Hepatocyte (in vitro differentiated cells): Measurements from ENCODE around the gene VCP. TPM values are rescaled to one million over a fixed set of nuclear protein-coding genes. Genes with fewer than 3 reads are reported as not detected.

Experiments
- DNase-seq: peaks from one replicate; pipeline ENCODE4 v3.0.0-alpha.2; 2016; ENCODE audit warnings: low spot score
- H2AFZ ChIP-seq: fragments of 200-600 bp; sonication (generic); 2 replicates; pipeline ENCODE4 v1.6.0; 2016; ENCODE audit warnings: antibody characterized with exemption, mild to moderate bottlenecking
- H3K27ac ChIP-seq: fragments of 200-600 bp; sonication (generic); 2 replicates; pipeline ENCODE4 v1.5.1; 2016; ENCODE audit warnings: mild to moderate bottlenecking
- H3K27me3 ChIP-seq: fragments of 200-600 bp; sonication (generic); 2 replicates; pipeline ENCODE4 v1.6.1; 2016
- H3K36me3 ChIP-seq: fragments of 200-600 bp; sonication (generic); replicated peaks from 2 replicates; pipeline ENCODE4 v1.5.1; 2016; ENCODE audit warnings: low read depth; ENCODE audit not compliant: insufficient read depth
- H3K4me1 ChIP-seq: fragments of 200-600 bp; sonication (generic); 2 replicates; pipeline ENCODE4 v1.5.1; 2016; ENCODE audit warnings: mild to moderate bottlenecking, moderate library complexity; ENCODE audit not compliant: insufficient read depth
- H3K4me2 ChIP-seq: fragments of 200-600 bp; sonication (generic); 2 replicates; pipeline ENCODE4 v1.6.0; 2016
- H3K4me3 ChIP-seq: fragments of 200-600 bp; sonication (generic); 2 replicates; pipeline ENCODE4 v1.5.1; 2016; ENCODE audit warnings: mild to moderate bottlenecking
- H3K79me2 ChIP-seq: fragments of 200-600 bp; sonication (generic); 2 replicates; pipeline ENCODE4 v1.6.0; 2017; ENCODE audit warnings: mild to moderate bottlenecking
- H3K9me2 ChIP-seq: fragments of 200-600 bp; sonication (generic); replicated peaks from 2 replicates; pipeline ENCODE4 v1.6.0; 2017; ENCODE audit warnings: mild to moderate bottlenecking; ENCODE audit not compliant: insufficient read depth
- H3K9me3 ChIP-seq: fragments of 200-600 bp; sonication (generic); 2 replicates; pipeline ENCODE4 v1.5.1; 2016; ENCODE audit warnings: low read depth, mild to moderate bottlenecking
- H4K20me1 ChIP-seq: fragments of 200-600 bp; sonication (generic); 2 replicates; pipeline ENCODE4 v1.6.0; 2016; ENCODE audit warnings: mild to moderate bottlenecking; ENCODE audit not compliant: insufficient read depth, poor library complexity, severe bottlenecking
- EZH2 ChIP-seq: fragments of 200-600 bp; sonication (generic); IDR thresholded peaks from 2 replicates; pipeline ENCODE4 v1.6.1; 2016; ENCODE audit warnings: antibody characterized with exemption, mild to moderate bottlenecking, borderline replicate concordance
- EZH2phosphoT487 ChIP-seq: fragments of 200-600 bp; sonication (generic); IDR thresholded peaks from one replicate; pipeline ENCODE4 v1.6.1; 2018; ENCODE audit warnings: antibody characterized with exemption, mild to moderate bottlenecking, low read depth, moderate library complexity; ENCODE audit not compliant: unreplicated experiment, severe bottlenecking
- WGBS: methylation state at CpG from one replicate; pipeline ENCODE4 v1.1.6; 2016; ENCODE audit warnings: low lambda C conversion rate; ENCODE audit errors: missing lambda C conversion rate; 5-methylcytosine and 5-hydroxymethylcytosine counted together
- polyA plus RNA-seq: library from polyadenylated mRNA; unstranded; fragments of >200 nt; fragmentation: Nextera tagmentation; extraction: Ambion mirVana; gene quantifications from 2 replicates; pipeline ENCODE4 v1.2.1, GENCODE V29; 2016
- total RNA-seq: library from RNA; depleted of rRNA; stranded (reverse); fragments of >200 nt; gene quantifications from 2 replicates; pipeline ENCODE4 v1.2.3, GENCODE V29; 2014
- TF ChIP-seq, protein P1 (sequence below): fragments of 200-600 bp; sonication (generic); IDR thresholded peaks from 2 replicates; pipeline ENCODE4 v1.5.1; 2016; ENCODE audit warnings: antibody characterized with exemption, mild to moderate bottlenecking; ENCODE audit not compliant: poor library complexity

VCP gene
- total and polyA plus RNA-seq, 2 experiments from 2014 or later = 250 to 284 TPM

DNA sequence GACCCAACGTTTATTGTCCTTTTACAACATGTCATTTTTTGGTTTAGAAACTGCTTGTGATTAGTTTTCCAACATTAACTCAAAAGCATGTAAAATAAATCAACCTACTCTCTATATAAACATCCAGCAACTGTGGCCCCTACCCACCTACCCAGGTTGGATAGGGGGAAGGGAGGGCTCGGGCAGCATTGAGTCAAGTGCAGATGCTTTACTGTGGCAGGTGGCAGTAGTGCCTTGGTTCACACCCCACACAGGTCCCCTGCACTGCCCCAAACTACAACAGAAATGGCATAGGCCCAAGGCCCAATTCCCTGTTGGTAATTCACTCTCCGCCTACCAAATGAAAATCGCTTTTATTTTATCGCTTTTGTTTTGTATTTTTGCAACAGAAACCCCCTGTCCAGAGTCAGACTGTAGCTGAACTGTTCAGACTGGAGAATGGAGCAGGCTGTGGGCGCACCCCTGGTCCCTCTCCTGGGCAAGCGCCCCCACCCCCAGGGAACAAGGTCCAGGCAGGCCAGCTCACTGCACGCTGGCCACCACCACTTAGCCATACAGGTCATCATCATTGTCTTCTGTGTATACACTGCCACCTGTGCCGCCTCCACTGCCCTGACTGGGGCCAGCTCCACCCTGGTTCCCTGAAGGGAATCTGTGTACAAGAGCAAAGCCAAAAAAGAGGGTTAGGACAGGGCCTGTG, 15.7 kb downstream of the VCP start:
- Histone ChIP-seq H2AFZ (no peak overlapping the region), H3K36me3 (peaks cover 6% of the 10 kb centered on the region), H4K20me1 (peaks cover 4% of the 10 kb centered on the region), H3K9me3 (no peaks in the 10 kb centered on the region), H3K4me1 (no peaks in the 10 kb centered on the region), H3K27ac (no peak overlapping the region), H3K27me3 (no peaks in the 10 kb centered on the region), H3K79me2 (no peaks in the 10 kb centered on the region), H3K4me3 (no peak overlapping the region), H3K9me2 (no peaks in the 10 kb centered on the region), H3K4me2 (no peak overlapping the region)
- no peak for DNase-seq
- no peak for TF ChIP-seq EZH2phosphoT487
- TF ChIP-seq EZH2 = no peak
- TF ChIP-seq, protein P1, sequence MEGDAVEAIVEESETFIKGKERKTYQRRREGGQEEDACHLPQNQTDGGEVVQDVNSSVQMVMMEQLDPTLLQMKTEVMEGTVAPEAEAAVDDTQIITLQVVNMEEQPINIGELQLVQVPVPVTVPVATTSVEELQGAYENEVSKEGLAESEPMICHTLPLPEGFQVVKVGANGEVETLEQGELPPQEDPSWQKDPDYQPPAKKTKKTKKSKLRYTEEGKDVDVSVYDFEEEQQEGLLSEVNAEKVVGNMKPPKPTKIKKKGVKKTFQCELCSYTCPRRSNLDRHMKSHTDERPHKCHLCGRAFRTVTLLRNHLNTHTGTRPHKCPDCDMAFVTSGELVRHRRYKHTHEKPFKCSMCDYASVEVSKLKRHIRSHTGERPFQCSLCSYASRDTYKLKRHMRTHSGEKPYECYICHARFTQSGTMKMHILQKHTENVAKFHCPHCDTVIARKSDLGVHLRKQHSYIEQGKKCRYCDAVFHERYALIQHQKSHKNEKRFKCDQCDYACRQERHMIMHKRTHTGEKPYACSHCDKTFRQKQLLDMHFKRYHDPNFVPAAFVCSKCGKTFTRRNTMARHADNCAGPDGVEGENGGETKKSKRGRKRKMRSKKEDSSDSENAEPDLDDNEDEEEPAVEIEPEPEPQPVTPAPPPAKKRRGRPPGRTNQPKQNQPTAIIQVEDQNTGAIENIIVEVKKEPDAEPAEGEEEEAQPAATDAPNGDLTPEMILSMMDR = no peak
- 93% methylated on average over 9 of the region's 9 CpGs for whole genome bisulfite sequencing

DNA sequence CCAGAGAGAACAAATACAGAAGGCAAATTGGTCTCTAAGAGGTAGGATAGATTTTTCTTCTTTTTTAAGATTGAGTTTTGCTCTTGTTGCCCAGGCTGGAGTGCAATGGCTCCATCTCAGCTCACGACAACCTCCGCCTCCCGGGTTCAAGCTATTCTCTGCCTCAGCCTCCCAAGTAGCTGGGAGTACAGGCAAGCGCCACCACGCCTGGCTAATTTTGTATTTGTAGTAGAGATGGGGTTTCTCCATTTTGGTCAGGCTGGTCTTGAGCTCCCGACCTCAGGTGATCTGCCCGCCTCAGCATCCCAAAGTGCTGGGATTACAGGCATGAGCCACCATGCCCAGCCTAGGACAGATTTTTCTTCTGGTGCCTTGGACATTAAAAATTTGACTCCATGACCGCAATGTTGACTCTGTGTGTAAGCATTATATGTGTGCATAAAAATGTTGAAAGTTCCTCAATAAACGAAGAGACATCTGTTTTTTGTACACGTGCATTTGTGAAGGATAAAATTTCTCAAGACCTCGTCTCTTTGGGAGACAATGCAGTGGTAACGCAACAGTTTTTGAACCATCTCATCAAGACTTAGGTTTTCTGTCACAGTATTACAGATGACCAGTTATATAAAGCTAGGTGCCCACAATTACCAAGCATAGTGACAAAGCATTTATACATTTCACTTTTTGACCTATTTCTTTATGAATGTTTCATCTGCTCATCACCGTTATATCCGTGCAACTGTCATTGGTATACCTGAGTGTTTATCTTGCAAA, 17.4 kb downstream of the VCP start:
- H2AFZ ChIP-seq = no peak overlapping the region
- no peak overlapping the region for H3K27ac ChIP-seq
- TF ChIP-seq EZH2phosphoT487 (no peak), EZH2 (no peak)
- TF ChIP-seq, protein P1 = no peak
- peaks cover 4% of the 10 kb centered on the region for H4K20me1 ChIP-seq
- H3K4me2 ChIP-seq = no peak overlapping the region
- no peaks in the 10 kb centered on the region for H3K4me1 ChIP-seq
- H3K79me2 ChIP-seq = no peaks in the 10 kb centered on the region
- no peaks in the 10 kb centered on the region for H3K27me3 ChIP-seq
- no peaks in the 10 kb centered on the region for H3K9me2 ChIP-seq
- H3K36me3 ChIP-seq = no peaks in the 10 kb centered on the region
- DNase-seq = no peak
- WGBS = 95% methylated on average over 14 of the region's 14 CpGs
- no peak overlapping the region for H3K4me3 ChIP-seq
- no peaks in the 10 kb centered on the region for H3K9me3 ChIP-seq

GRCh38 chr9:35054185-35054835, 18.1 kb downstream of the VCP start:
- no peak overlapping the region for H3K27ac ChIP-seq
- H3K4me2 ChIP-seq = no peak overlapping the region
- DNase-seq = no peak
- no peaks in the 10 kb centered on the region for H3K4me1 ChIP-seq
- 58% methylated on average over 5 of the region's 5 CpGs for WGBS
- peaks cover 4% of the 10 kb centered on the region for H4K20me1 ChIP-seq
- TF ChIP-seq, protein P1 = no peak
- TF ChIP-seq EZH2 = no peak
- TF ChIP-seq EZH2phosphoT487 = no peak
- H3K9me3 ChIP-seq = no peaks in the 10 kb centered on the region
- H3K9me2 ChIP-seq = no peaks in the 10 kb centered on the region
- H3K27me3 ChIP-seq = no peaks in the 10 kb centered on the region
- H2AFZ ChIP-seq = no peak overlapping the region
- H3K4me3 ChIP-seq = no peak overlapping the region
- no peaks in the 10 kb centered on the region for H3K79me2 ChIP-seq
- no peaks in the 10 kb centered on the region for H3K36me3 ChIP-seq
